Endothelial cell (in vitro differentiated cells): ENCODE results near the gene MINPP1. TPM values are rescaled to one million over a fixed set of nuclear protein-coding genes. Genes with fewer than 3 reads are reported as not detected.

Experiments
- DNase-seq: peaks from one replicate; pipeline ENCODE4 v3.0.0; 2021; ENCODE audit warnings: low spot score
- H3K27ac Mint-ChIP-seq: one replicate; pipeline ENCODE4 v1.8.0; 2021; ENCODE audit warnings: mixed read lengths, inconsistent platforms; ENCODE audit not compliant: unreplicated experiment
- H3K27me3 Mint-ChIP-seq: one replicate; pipeline ENCODE4 v1.8.0; 2021; ENCODE audit warnings: mild to moderate bottlenecking, moderate library complexity, mixed read lengths, inconsistent platforms; ENCODE audit not compliant: unreplicated experiment
- H3K36me3 Mint-ChIP-seq: one replicate; pipeline ENCODE4 v1.8.0; 2021; ENCODE audit warnings: mild to moderate bottlenecking, low read depth, mixed read lengths, inconsistent platforms; ENCODE audit not compliant: unreplicated experiment
- H3K4me1 Mint-ChIP-seq: one replicate; pipeline ENCODE4 v1.8.0; 2021; ENCODE audit warnings: mild to moderate bottlenecking, mixed read lengths, inconsistent platforms; ENCODE audit not compliant: unreplicated experiment
- H3K4me3 Mint-ChIP-seq: one replicate; pipeline ENCODE4 v1.8.0; 2021; ENCODE audit warnings: mild to moderate bottlenecking, mixed read lengths, inconsistent platforms; ENCODE audit not compliant: unreplicated experiment
- H3K9me3 Mint-ChIP-seq: one replicate; pipeline ENCODE4 v1.8.0; 2021; ENCODE audit warnings: mixed read lengths, inconsistent platforms; ENCODE audit not compliant: unreplicated experiment
- CTCF ChIP-seq: fragments of 200-600 bp; sonication (generic); IDR thresholded peaks from one replicate; pipeline ENCODE4 v1.5.0; 2021; ENCODE audit warnings: antibody characterized with exemption; ENCODE audit not compliant: unreplicated experiment
- total RNA-seq: library from RNA; stranded (reverse); fragmentation: NEBNext Ultra II Directional; extraction: Animal tissue kit (Norgen Biotek cat#: 25700); gene quantifications from one replicate; pipeline ENCODE4 v1.2.1, GENCODE V29; 2021; ENCODE audit not compliant: unreplicated experiment

MINPP1 gene
- total RNA-seq, 1 donor from 2014 or later, result 39.5 TPM

DNA sequence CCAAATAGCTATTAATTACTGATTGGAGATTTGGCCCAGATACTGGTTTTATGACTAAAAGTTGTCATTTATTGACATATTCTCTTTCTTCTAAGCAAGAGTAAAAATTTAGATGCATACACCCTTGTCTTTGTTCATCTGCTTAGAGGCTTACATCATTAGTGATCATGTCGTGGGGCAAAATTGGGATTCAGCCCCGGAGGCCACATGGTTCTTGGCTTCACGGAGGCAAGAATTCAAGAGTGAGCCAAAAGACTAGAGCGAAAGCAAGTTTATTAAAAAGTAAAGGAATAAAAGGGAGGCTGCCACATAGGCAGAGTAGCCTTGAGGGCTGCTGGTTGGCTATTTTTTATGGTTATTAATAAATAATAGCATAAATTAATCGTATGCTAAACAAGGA lies 41.1 kb downstream of the MINPP1 start:
- Mint-ChIP-seq H3K27me3 (no peaks in the 10 kb centered on the region), H3K9me3 (no peaks in the 10 kb centered on the region), H3K27ac (no peak overlapping the region), H3K4me3 (no peak overlapping the region), H3K36me3 (peaks cover 31% of the 10 kb centered on the region), H3K4me1 (peaks cover 4% of the 10 kb centered on the region)
- no peak for DNase-seq
- TF ChIP-seq CTCF, result no peak

GRCh38 chr10:87546210-87546609 lies 41.5 kb downstream of the MINPP1 start:
- no peak overlapping the region for H3K27ac Mint-ChIP-seq
- no peaks in the 10 kb centered on the region for H3K27me3 Mint-ChIP-seq
- no peaks in the 10 kb centered on the region for H3K9me3 Mint-ChIP-seq
- DNase-seq, result no peak
- no peak for TF ChIP-seq CTCF
- no peak overlapping the region for H3K4me3 Mint-ChIP-seq
- peaks cover 30% of the 10 kb centered on the region for H3K36me3 Mint-ChIP-seq
- peaks cover 8% of the 10 kb centered on the region for H3K4me1 Mint-ChIP-seq

GRCh38 chr10:87546971-87547413 lies 42.3 kb downstream of the MINPP1 start:
- DNase-seq, result no peak
- H3K27ac Mint-ChIP-seq, result no peak overlapping the region
- H3K27me3 Mint-ChIP-seq, result no peaks in the 10 kb centered on the region
- no peak for TF ChIP-seq CTCF
- no peak overlapping the region for H3K4me3 Mint-ChIP-seq
- H3K36me3 Mint-ChIP-seq, result peaks cover 22% of the 10 kb centered on the region
- no peaks in the 10 kb centered on the region for H3K9me3 Mint-ChIP-seq
- peaks cover 8% of the 10 kb centered on the region for H3K4me1 Mint-ChIP-seq

DNA sequence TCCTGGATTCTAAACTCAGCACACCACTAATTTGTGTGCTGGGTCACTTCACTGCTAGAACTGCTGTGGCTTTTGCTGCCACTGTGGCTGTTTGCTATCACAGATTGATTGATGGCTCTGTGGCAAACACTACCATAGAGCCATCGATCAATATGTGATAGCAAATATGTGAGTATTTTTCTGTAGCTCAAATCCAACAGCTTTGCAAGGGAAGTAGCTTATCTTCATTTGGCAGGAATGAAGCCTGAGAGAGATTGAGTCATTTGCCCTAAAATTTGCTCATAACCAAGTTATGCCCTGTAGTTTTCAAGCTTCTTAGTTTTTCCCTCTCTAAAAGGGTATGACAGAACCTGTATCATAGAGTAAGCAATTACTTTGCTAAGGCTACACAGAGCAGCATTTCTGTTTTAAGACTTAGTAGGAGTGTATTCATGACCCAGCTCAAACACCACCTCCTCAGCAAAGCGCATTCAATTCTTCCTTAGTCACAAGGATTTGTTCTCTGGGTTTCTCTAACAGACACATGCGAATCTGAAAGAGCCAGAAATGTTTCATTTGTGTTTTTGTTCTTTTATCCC lies 43.1 kb downstream of the MINPP1 start:
- Mint-ChIP-seq H3K36me3 (peaks cover 14% of the 10 kb centered on the region), H3K4me1 (peaks cover 8% of the 10 kb centered on the region), H3K27ac (no peak overlapping the region), H3K9me3 (no peaks in the 10 kb centered on the region), H3K4me3 (no peak overlapping the region), H3K27me3 (no peaks in the 10 kb centered on the region)
- TF ChIP-seq CTCF, result no peak
- DNase-seq, result no peak

DNA sequence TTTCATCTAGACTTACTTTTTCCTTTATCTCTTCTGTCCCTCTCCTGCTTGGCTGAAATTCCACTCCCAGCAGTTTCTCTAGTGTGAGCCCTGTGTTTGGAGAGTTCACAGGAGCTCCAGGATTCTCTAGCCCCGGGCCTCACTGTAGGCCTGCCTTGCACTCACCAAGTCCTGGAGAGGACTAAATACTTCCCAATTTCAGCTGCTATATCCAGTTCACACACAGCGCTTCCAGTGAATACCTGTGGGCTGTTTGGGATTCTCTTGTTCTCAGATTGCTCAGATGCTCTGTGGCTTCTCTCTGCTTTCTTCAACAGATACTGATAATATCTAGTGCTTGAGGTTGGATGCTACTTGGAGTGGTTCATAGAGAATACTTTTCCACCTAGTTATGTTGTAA lies 46.0 kb downstream of the MINPP1 start:
- H3K27me3 Mint-ChIP-seq, result no peaks in the 10 kb centered on the region
- peak overlapping the region; percentile 19 for H3K4me3 Mint-ChIP-seq
- TF ChIP-seq CTCF, result no peak
- H3K36me3 Mint-ChIP-seq, result peaks cover 7% of the 10 kb centered on the region
- no peak for DNase-seq
- H3K27ac Mint-ChIP-seq, result no peak overlapping the region
- no peaks in the 10 kb centered on the region for H3K9me3 Mint-ChIP-seq
- peaks cover 8% of the 10 kb centered on the region for H3K4me1 Mint-ChIP-seq
